ENCODE data around the gene NXT1.

GRCh38 chr20:23308024-23308423, 42.6 kb upstream of the NXT1 start:
- TF ChIP-seq CTCF (IDR thresholded peaks at IDR 0.05; ENCODE audit: low read length) (no peak), EZH2 (IDR thresholded peaks at IDR 0.05; ENCODE audit: borderline replicate concordance, low read length) (no peak)

Data from OCI-LY1 (cell line).